ACC112 (cell line): ENCODE results near the gene KNG1.
A peak's percentile ranks its signal among the peaks of the same experiment; 100 is the strongest.

Experiments used
- H2AFZ ChIP-seq: fragments of 200-600 bp; sonication (generic); one replicate; pipeline ENCODE4 v1.6.0; 2017; ENCODE audit warnings: antibody characterized with exemption, low read length; ENCODE audit not compliant: unreplicated experiment
- H3K27ac ChIP-seq: fragments of 200-600 bp; sonication (generic); 2 replicates; pipeline ENCODE4 v1.5.1; 2014; ENCODE audit warnings: low read depth, mild to moderate bottlenecking, antibody characterized with exemption, low read length, moderate library complexity
- H3K27me3 ChIP-seq: fragments of 200-600 bp; sonication (generic); 2 replicates; pipeline ENCODE4 v1.6.1; 2014; ENCODE audit warnings: mild to moderate bottlenecking, antibody characterized with exemption, low read length, moderate library complexity, mixed read lengths; ENCODE audit not compliant: insufficient read depth
- H3K36me3 ChIP-seq: fragments of 200-600 bp; sonication (generic); 2 replicates; pipeline ENCODE4 v1.6.1; 2016; ENCODE audit warnings: mild to moderate bottlenecking, antibody characterized with exemption, low read length, moderate library complexity, mixed read lengths; ENCODE audit not compliant: insufficient read depth
- H3K4me1 ChIP-seq: fragments of 200-600 bp; sonication (generic); one replicate; pipeline ENCODE4 v1.6.1; 2016; ENCODE audit warnings: low read length, mixed read lengths; ENCODE audit not compliant: insufficient read depth, unreplicated experiment, control insufficient read depth
- H3K4me3 ChIP-seq: fragments of 200-600 bp; sonication (generic); 2 replicates; pipeline ENCODE4 v1.5.1; 2014; ENCODE audit warnings: mild to moderate bottlenecking, low read depth, low read length
- H3K79me2 ChIP-seq: fragments of 200-600 bp; sonication (generic); one replicate; pipeline ENCODE4 v1.6.0; 2016; ENCODE audit warnings: low read length; ENCODE audit not compliant: control insufficient read depth, unreplicated experiment, insufficient read depth

The KNG1 gene

GRCh38 chr3:186787642-186788481 is 70.7 kb downstream of the KNG1 start:
- H3K79me2 ChIP-seq, result peaks cover 57% of the 10 kb centered on the region

GRCh38 chr3:186788482-186789370 is 71.6 kb downstream of the KNG1 start:
- peaks cover 20% of the 10 kb centered on the region for H3K4me1 ChIP-seq
- H2AFZ ChIP-seq, result no peak overlapping the region
- no peaks in the 10 kb centered on the region for H3K27me3 ChIP-seq
- H3K79me2 ChIP-seq, result peaks cover 51% of the 10 kb centered on the region
- peaks cover 69% of the 10 kb centered on the region for H3K36me3 ChIP-seq
- H3K27ac ChIP-seq, result peak overlapping the region; percentile 7; the same call in 1 of the 2 replicates
- peak overlapping the region; percentile 97 for H3K4me3 ChIP-seq

More at GRCh38 chr3:186787642-186788481, 70.7 kb downstream of the KNG1 start:
- peak overlapping the region; percentile 92 for H3K27ac ChIP-seq
- no peaks in the 10 kb centered on the region for H3K27me3 ChIP-seq
- peak overlapping the region; percentile 97 for H3K4me3 ChIP-seq
- H2AFZ ChIP-seq, result no peak overlapping the region
- peaks cover 66% of the 10 kb centered on the region for H3K36me3 ChIP-seq
- peaks cover 20% of the 10 kb centered on the region for H3K4me1 ChIP-seq

GRCh38 chr3:186789554-186790260 is 72.5 kb downstream of the KNG1 start:
- H3K27me3 ChIP-seq, result no peaks in the 10 kb centered on the region
- no peak overlapping the region; the same call in 1 of the 2 replicates for H3K27ac ChIP-seq
- no peak overlapping the region for H3K4me3 ChIP-seq
- peaks cover 20% of the 10 kb centered on the region for H3K4me1 ChIP-seq
- H3K79me2 ChIP-seq, result peaks cover 41% of the 10 kb centered on the region
- H3K36me3 ChIP-seq, result peaks cover 61% of the 10 kb centered on the region
- H2AFZ ChIP-seq, result no peak overlapping the region

- peaks cover 55% of the 10 kb centered on the region for H3K36me3 ChIP-seq
- no peaks in the 10 kb centered on the region for H3K27me3 ChIP-seq
- peaks cover 20% of the 10 kb centered on the region for H3K4me1 ChIP-seq
- H2AFZ ChIP-seq, result no peak overlapping the region
- H3K79me2 ChIP-seq, result peaks cover 34% of the 10 kb centered on the region
- no peak overlapping the region for H3K4me3 ChIP-seq
- H3K27ac ChIP-seq, result peak overlapping the region; percentile 27
Measured at GRCh38 chr3:186790261-186790981, 73.3 kb downstream of the KNG1 start.
